GM12878 (cell line): ENCODE measurements around the gene MYO10. TPM values are rescaled to one million over a fixed set of nuclear protein-coding genes. Genes with fewer than 3 reads are reported as not detected.

Source experiments
- ATAC-seq: fragments of 200-7000 bp; cut with Tn5 transposase; 3 replicates; pipeline ENCODE4 v1.9.1; 2020; ENCODE audit warnings: mild to moderate bottlenecking, moderate library complexity
- BruUV-seq: library from RNA; stranded (reverse); fragments of 400-500 nt; replicated peaks from 2 replicates; lab custom pipeline; 2021; lab: Mats Ljungman, UMichigan
- CTCF ChIA-PET: fragments of 300-600 bp; sonication (Branson Sonifier 250); formaldehyde crosslinking; extraction: SDS; loops from one replicate; lab custom pipeline; 2021; ENCODE audit warnings: inconsistent platforms; lab: Yijun Ruan, JAX
- POLR2A ChIA-PET: fragments of 350-600 bp; formaldehyde crosslinking; extraction: SDS; loops from one replicate; lab custom pipeline; 2021; ENCODE audit warnings: inconsistent platforms; lab: Charles Lee
- RAD21 ChIA-PET: fragments of 300-600 bp; sonication (Branson Sonifier 250); formaldehyde crosslinking; loops from one replicate; lab custom pipeline; 2023; ENCODE audit warnings: antibody characterized with exemption; ENCODE audit not compliant: unreplicated experiment; lab: Charles Lee
- SMC1A ChIA-PET: fragments of 300-600 bp; sonication (Branson Sonifier 250); formaldehyde crosslinking; loops from one replicate; lab custom pipeline; 2023; ENCODE audit not compliant: unreplicated experiment, uncharacterized antibody; lab: Charles Lee
- DNase-seq: peaks from one replicate; pipeline ENCODE4 v3.0.0-alpha.2; 2011; ENCODE audit warnings: low read depth, low spot score
- FAIRE-seq: peaks from 3 replicates; lab custom pipeline; 2011; peaks lifted over from hg19 to GRCh38; lab: Jason Lieb, UNC
- H2AFZ ChIP-seq: 2 replicates; pipeline ENCODE4 v1.6.0; 2011; ENCODE audit warnings: low read depth, low read length, control low read depth; ENCODE audit not compliant: control insufficient read depth
- H3K27ac ChIP-seq: 2 replicates; pipeline ENCODE4 v1.5.1; 2011; ENCODE audit warnings: control low read depth; ENCODE audit not compliant: control insufficient read depth, insufficient read depth
- H3K27me3 ChIP-seq, 2 experiments: replicated peaks in 1 of 2; 2 replicates each; pipeline versions ENCODE4 v1.6.0 to v1.6.1; 2011; ENCODE audit warnings: low read length in 1 of 2; ENCODE audit not compliant: control insufficient read depth in 2 of 2, insufficient read depth in 2 of 2
- H3K36me3 ChIP-seq, 2 experiments: 2 replicates each; pipeline ENCODE4 v1.5.1; 2011; ENCODE audit warnings: low read length in 1 of 2; ENCODE audit not compliant: control insufficient read depth in 2 of 2, insufficient read depth in 2 of 2
- H3K4me1 ChIP-seq: 2 replicates; pipeline ENCODE4 v1.6.1; 2011; ENCODE audit warnings: mild to moderate bottlenecking, low read length, moderate library complexity, mixed read lengths; ENCODE audit not compliant: control insufficient read depth, insufficient read depth
- H3K4me2 ChIP-seq: 2 replicates; pipeline ENCODE4 v1.6.0; 2011; ENCODE audit warnings: control low read depth; ENCODE audit not compliant: control insufficient read depth, insufficient read depth
- H3K4me3 ChIP-seq: fragments of 200-600 bp; sonication (generic); 2 replicates; pipeline ENCODE4 v1.5.1; 2016
- H3K79me2 ChIP-seq: 2 replicates; pipeline ENCODE4 v1.6.0; 2011; ENCODE audit warnings: low read length; ENCODE audit not compliant: control insufficient read depth, insufficient read depth
- H3K9ac ChIP-seq: 2 replicates; pipeline ENCODE4 v1.8.0; 2011; ENCODE audit warnings: low read length, control low read depth, mixed read lengths; ENCODE audit not compliant: control insufficient read depth, insufficient read depth
- H3K9me3 ChIP-seq: replicated peaks from 3 replicates; pipeline ENCODE4 v1.5.1; 2011; ENCODE audit warnings: mild to moderate bottlenecking, low read length; ENCODE audit not compliant: control insufficient read depth, insufficient read depth
- H4K20me1 ChIP-seq: 2 replicates; pipeline ENCODE4 v1.6.0; 2011; ENCODE audit not compliant: control insufficient read depth, insufficient read depth
- CHD2 ChIP-seq: IDR thresholded peaks from 2 replicates; pipeline ENCODE4 v1.6.1; 2011; ENCODE audit warnings: low read depth, low read length, improper control_type of control experiment, borderline replicate concordance
- E2F8 ChIP-seq: fragments of 450-650 bp; IDR thresholded peaks from 2 replicates; pipeline ENCODE4 v1.6.1; 2018; ENCODE audit warnings: mild to moderate bottlenecking, low read depth, moderate library complexity; ENCODE audit not compliant: partially characterized antibody
- HCFC1 ChIP-seq: fragments of 150-350 bp; IDR thresholded peaks from 2 replicates; pipeline ENCODE4 v1.6.1; 2014; ENCODE audit warnings: low read length
- IKZF2 ChIP-seq, 2 experiments: fragments of 450-650 bp; IDR thresholded peaks; 2 replicates each; pipeline ENCODE4 v1.6.1; 2017; ENCODE audit warnings: mild to moderate bottlenecking in 2 of 2, moderate library complexity in 2 of 2
- MTA3 ChIP-seq: IDR thresholded peaks from 2 replicates; pipeline ENCODE4 v1.6.1; 2012; ENCODE audit warnings: low read length, inconsistent platforms, borderline replicate concordance
- PKNOX1 ChIP-seq: fragments of 450-650 bp; IDR thresholded peaks from 2 replicates; pipeline ENCODE4 v1.6.1; 2016; ENCODE audit warnings: mild to moderate bottlenecking
- POLR2A ChIP-seq: IDR thresholded peaks from 2 replicates; pipeline ENCODE4 v1.6.1; 2011; ENCODE audit warnings: low read depth, mild to moderate bottlenecking, low read length
- PRDM15 ChIP-seq: fragments of 450-650 bp; formaldehyde crosslinking; IDR thresholded peaks from 2 replicates; pipeline ENCODE4 v1.4.0; 2020; ENCODE audit warnings: mild to moderate bottlenecking, moderate library complexity
- RAD51 ChIP-seq: fragments of 450-650 bp; IDR thresholded peaks from 2 replicates; pipeline ENCODE4 v1.6.1; 2016; ENCODE audit warnings: moderate library complexity, mild to moderate bottlenecking, inconsistent platforms
- RBBP5 ChIP-seq: fragments of 200-600 bp; sonication (generic); conservative IDR thresholded peaks from 2 replicates; pipeline ENCODE4 v1.6.1; 2016
- RFX5 ChIP-seq: IDR thresholded peaks from 2 replicates; pipeline ENCODE4 v1.6.1; 2011; ENCODE audit warnings: low read depth, low read length, improper control_type of control experiment
- RUNX3 ChIP-seq: IDR thresholded peaks from 2 replicates; pipeline ENCODE4 v1.6.1; 2012; ENCODE audit warnings: low read length, inconsistent platforms
- STAT1 ChIP-seq: fragments of 450-650 bp; conservative IDR thresholded peaks from 2 replicates; pipeline ENCODE4 v1.6.1; 2014; ENCODE audit warnings: antibody characterized with exemption, mild to moderate bottlenecking
- TCF3 ChIP-seq: IDR thresholded peaks from 2 replicates; pipeline ENCODE4 v1.6.1; 2012; ENCODE audit warnings: low read depth, mild to moderate bottlenecking, low read length, borderline replicate concordance; ENCODE audit not compliant: insufficient read depth
- ZBED1 ChIP-seq: IDR thresholded peaks from 2 replicates; pipeline ENCODE4 v1.6.1; 2016; ENCODE audit warnings: borderline replicate concordance
- ZNF217 ChIP-seq: fragments of 450-650 bp; IDR thresholded peaks from 2 replicates; pipeline ENCODE4 v1.6.1; 2017; ENCODE audit warnings: antibody characterized with exemption, mild to moderate bottlenecking
- WGBS: methylation state at CpG from one replicate; pipeline ENCODE4 v1.1.6; 2016; ENCODE audit warnings: low lambda C conversion rate; ENCODE audit not compliant: insufficient replicate concordance, insufficient coverage; ENCODE audit errors: missing lambda C conversion rate; 5-methylcytosine and 5-hydroxymethylcytosine counted together
- in situ Hi-C: fragments of 300-500 bp; cut with MboI; formaldehyde crosslinking; loops from 9 replicates; pipeline ENCODE4 v1.14.3; 2018; ENCODE audit warnings: mixed read lengths
- intact Hi-C: fragments of 100-400 bp; cut with micrococcal nuclease; formaldehyde crosslinking; loops from one replicate; pipeline ENCODE4 v1.14.2; 2022; ENCODE audit not compliant: unreplicated experiment
- polyA plus RNA-seq, 11 experiments: library from polyadenylated mRNA; depleted of rRNA in 4 of 11; unstranded in 6 of 11; stranded (reverse) in 5 of 11; fragments of >200 nt; fragmentation: Nextera tagmentation in 4 of 11; fragmentation: Illumina TruSeq in 1 of 11; extraction: Ambion mirVana in 4 of 11; extraction: Trizol in 1 of 11; gene quantifications; 1 replicate in 1 of 11; 2 replicates in 10 of 11; pipeline versions ENCODE4 v1.2.1 to v1.2.3, GENCODE V29; 2011 to 2016; ENCODE audit warnings: inconsistent platforms in 2 of 11, missing spikeins in 2 of 11, low read depth in 1 of 11
- total RNA-seq, 4 experiments: library from RNA; depleted of rRNA in 3 of 4; stranded (reverse); fragments of >200 nt in 3 of 4; fragmentation: Illumina TruSeq in 1 of 4; extraction: Trizol in 1 of 4; gene quantifications; 2 replicates each; pipeline versions ENCODE4 v1.2.1 to v1.2.3, GENCODE V29; 2013 to 2021

The MYO10 gene
- total and polyA plus RNA-seq, 10 of the 15 experiments (the other 5 are each of a cell fraction or from before 2014, with no cell fraction given): 0.02 to 0.77 (median 0.17) TPM

- no peak for ATAC-seq
- Histone ChIP-seq H2AFZ (no peak overlapping the region), H3K27me3 (no peaks in the 10 kb centered on the region), H3K9ac (no peak overlapping the region), H3K79me2 (no peaks in the 10 kb centered on the region), H3K4me2 (no peak overlapping the region), H4K20me1 (no peaks in the 10 kb centered on the region), H3K9me3 (no peaks in the 10 kb centered on the region), H3K4me3 (no peak overlapping the region), H3K27ac (no peak overlapping the region), H3K4me1 (no peaks in the 10 kb centered on the region), H3K36me3 (no peaks in the 10 kb centered on the region)
- ChIA-PET SMC1A (no interaction called here), CTCF (no interaction called here), POLR2A (no interaction called here), RAD21 (no interaction called here)
- no peak for DNase-seq
- FAIRE-seq: no peak
- WGBS: 50% methylated on average over 4 of the region's 4 CpGs
- BruUV-seq: no TSS peak
- TF ChIP-seq PRDM15 (CRISPR knock-in tag) (no peak), PKNOX1 (no peak), IKZF2 (IDR thresholded peaks at IDR 0.05) (no peak), RFX5 (no peak), STAT1 (no peak), RAD51 (no peak), ZBED1 (no peak), E2F8 (no peak), TCF3 (no peak), MTA3 (no peak), RBBP5 (no peak), RUNX3 (no peak), CHD2 (no peak), POLR2A (no peak), ZNF217 (no peak), HCFC1 (no peak)
- in situ Hi-C loops: no loop called here
- intact Hi-C loops: no loop called here
These were observed 86.3 kb downstream of the MYO10 start for GRCh38 chr5:16849775-16850174.
